ENCODE data around the gene PLEKHA8. TPM values are rescaled to one million over a fixed set of nuclear protein-coding genes. Genes with fewer than 3 reads are reported as not detected.
"Not testable (repeated sequence)": the region's sequence is repeated elsewhere in the genome, so short reads cannot be mapped to it uniquely, and the experiment has no call there.

Gene PLEKHA8
- total RNA-seq, 2 donors from 2014 or later, result 12.4 to 13.6 TPM

GRCh38 chr7:30048582-30048981 is 20.4 kb downstream of the PLEKHA8 start:
- ATAC-seq (no peak), DNase-seq (no peak)
- intact Hi-C loops (cut with DNase I, micrococcal nuclease), result no loop called here

GRCh38 chr7:30049173-30049572 is 21.0 kb downstream of the PLEKHA8 start:
- no peak for ATAC-seq
- intact Hi-C loops (cut with DNase I, micrococcal nuclease), result no loop called here
- no peak for DNase-seq

GRCh38 chr7:30053068-30053467 is 24.9 kb downstream of the PLEKHA8 start:
- intact Hi-C loops (cut with DNase I, micrococcal nuclease), result no loop called here
- ATAC-seq (no peak), DNase-seq (no peak)

- intact Hi-C loops (cut with DNase I, micrococcal nuclease), result no loop called here
- peak; percentile 58 for ATAC-seq
- no peak for DNase-seq
These were observed 29.5 kb downstream of the PLEKHA8 start for GRCh38 chr7:30057741-30058140.

GRCh38 chr7:30061786-30062185 is 33.6 kb downstream of the PLEKHA8 start:
- ATAC-seq (peak; percentile 89), DNase-seq (peak in 1 of 2 donors; percentile 36)
- intact Hi-C loops (cut with DNase I, micrococcal nuclease), result not testable (repeated sequence)

- ATAC-seq (peak; percentile 65), DNase-seq (no peak)
- intact Hi-C loops (cut with DNase I, micrococcal nuclease), result no loop called here
These were observed 34.4 kb downstream of the PLEKHA8 start for GRCh38 chr7:30062587-30062986.

- no peak for ATAC-seq
- intact Hi-C loops (cut with DNase I, micrococcal nuclease), result no loop called here
- no peak for DNase-seq
These were observed 37.5 kb downstream of the PLEKHA8 start for GRCh38 chr7:30065746-30066145.

GRCh38 chr7:30066687-30067086 is 38.5 kb downstream of the PLEKHA8 start:
- ATAC-seq (no peak), DNase-seq (no peak)
- intact Hi-C loops (cut with DNase I, micrococcal nuclease), result no loop called here

GRCh38 chr7:30068117-30068516 is 39.9 kb downstream of the PLEKHA8 start:
- DNase-seq, result no peak
- intact Hi-C loops (cut with DNase I, micrococcal nuclease), result no loop called here
- no peak for ATAC-seq

GRCh38 chr7:30069096-30069867 is 41.1 kb downstream of the PLEKHA8 start:
- DNase-seq, result no peak
- intact Hi-C loops (cut with DNase I, micrococcal nuclease), result no loop called here
- ATAC-seq, result no peak

GRCh38 chr7:30070052-30070451 is 41.8 kb downstream of the PLEKHA8 start:
- DNase-seq (no peak), ATAC-seq (peak; percentile 83)
- intact Hi-C loops (cut with DNase I, micrococcal nuclease), result no loop called here

GRCh38 chr7:30072735-30073134 is 44.5 kb downstream of the PLEKHA8 start:
- intact Hi-C loops (cut with DNase I, micrococcal nuclease), result no loop called here
- DNase-seq (no peak), ATAC-seq (no peak)

- DNase-seq (no peak), ATAC-seq (peak; percentile 39)
- intact Hi-C loops (cut with DNase I, micrococcal nuclease), result no loop called here
These were observed 46.3 kb downstream of the PLEKHA8 start for GRCh38 chr7:30074422-30075030.

- ATAC-seq (no peak), DNase-seq (no peak)
- intact Hi-C loops (cut with DNase I, micrococcal nuclease), result no loop called here
These were observed 48.2 kb downstream of the PLEKHA8 start for GRCh38 chr7:30076411-30076810.

- DNase-seq, result no peak
- intact Hi-C loops (cut with DNase I, micrococcal nuclease), result no loop called here
- no peak for ATAC-seq
These were observed 50.1 kb downstream of the PLEKHA8 start for GRCh38 chr7:30078280-30078679.

GRCh38 chr7:30079880-30080279 is 51.7 kb downstream of the PLEKHA8 start:
- ATAC-seq, result no peak
- intact Hi-C loops (cut with DNase I, micrococcal nuclease), result no loop called here
- DNase-seq, result no peak

GRCh38 chr7:30080818-30081217 is 52.6 kb downstream of the PLEKHA8 start:
- ATAC-seq (no peak), DNase-seq (no peak)
- intact Hi-C loops (cut with DNase I, micrococcal nuclease), result no loop called here

GRCh38 chr7:30082686-30083085 is 54.5 kb downstream of the PLEKHA8 start:
- no peak for ATAC-seq

GRCh38 chr7:30083334-30083733 is 55.1 kb downstream of the PLEKHA8 start:
- intact Hi-C loops (cut with DNase I, micrococcal nuclease), result no loop called here
- ATAC-seq (no peak), DNase-seq (no peak)

More at GRCh38 chr7:30082686-30083085, 54.5 kb downstream of the PLEKHA8 start:
- intact Hi-C loops (cut with DNase I, micrococcal nuclease), result no loop called here
- DNase-seq, result no peak

- no peak for DNase-seq
- intact Hi-C loops (cut with DNase I, micrococcal nuclease), result no loop called here
These were observed 56.0 kb downstream of the PLEKHA8 start for GRCh38 chr7:30084212-30084611.

GRCh38 chr7:30086529-30086928 is 58.3 kb downstream of the PLEKHA8 start:
- no peak for DNase-seq
- no peak for ATAC-seq
- intact Hi-C loops (cut with DNase I, micrococcal nuclease), result no loop called here

More at GRCh38 chr7:30084212-30084611, 56.0 kb downstream of the PLEKHA8 start:
- ATAC-seq, result no peak

All from left colon (tissue), 2 donors.